Activated CD4-positive, CD25-positive, alpha-beta regulatory T cell treated with anti-CD3 and anti-CD28 coated beads, Interleukin-2, amount 50 U/mL, for 72 hours (primary cell): ENCODE data around the gene APBA3.

Experiments used
- DNase-seq: peaks from one replicate; pipeline ENCODE4 v3.0.0; 2021

APBA3 gene

GRCh38 chr19:3712663-3713611, 48.6 kb downstream of the APBA3 start:
- no peak for DNase-seq

GRCh38 chr19:3710265-3710812, 51.2 kb downstream of the APBA3 start:
- DNase-seq, result no peak

- DNase-seq, result no peak
Measured at GRCh38 chr19:3708207-3708931, 53.1 kb downstream of the APBA3 start, which contains the start of gene TJP3. TSS of gene TJP3 (plus strand) at chr19:3708384. CDS start at chr19:3728433, 20,049 bp downstream.

GRCh38 chr19:3707868-3708206, 53.7 kb downstream of the APBA3 start:
- DNase-seq, result no peak

- DNase-seq, result no peak
Measured at GRCh38 chr19:3701200-3701599, 60.3 kb downstream of the APBA3 start.
